SK-N-SH treated with all-trans-retinoic acid at 6 μM for 48 hours (cell line): Measurements from ENCODE around the gene PCDH17.

Source experiments
- ATAC-seq: fragments of 200-7000 bp; cut with Tn5 transposase; 3 replicates; pipeline ENCODE4 v1.9.1; 2020; ENCODE audit warnings: mild to moderate bottlenecking, moderate library complexity
- ARNTL ChIP-seq: fragments of 450-650 bp; formaldehyde crosslinking; IDR thresholded peaks from 2 replicates; pipeline ENCODE4 v1.5.0; 2020; ENCODE audit warnings: low read depth, mild to moderate bottlenecking, moderate library complexity, borderline replicate concordance
- CREB5 ChIP-seq: fragments of 250-450 bp; sonication (Bioruptor Pico); IDR thresholded peaks from 2 replicates; pipeline ENCODE4 v1.5.1; 2020; ENCODE audit warnings: low read depth, mild to moderate bottlenecking, moderate library complexity
- CSDC2 ChIP-seq: fragments of 250-450 bp; sonication (Bioruptor Pico); IDR thresholded peaks from 2 replicates; pipeline ENCODE4 v1.5.0; 2020; ENCODE audit warnings: mild to moderate bottlenecking, moderate library complexity
- ESRRG ChIP-seq: fragments of 250-450 bp; sonication (Bioruptor Pico); IDR thresholded peaks from 2 replicates; pipeline ENCODE4 v1.6.1; 2021; ENCODE audit warnings: mild to moderate bottlenecking
- ISL1 ChIP-seq: fragments of 250-450 bp; sonication (Bioruptor Pico); IDR thresholded peaks from 2 replicates; pipeline ENCODE4 v2.1.2; 2022; ENCODE audit warnings: mild to moderate bottlenecking, moderate library complexity
- OSR1 ChIP-seq: fragments of 250-450 bp; sonication (Bioruptor Pico); IDR thresholded peaks from 2 replicates; pipeline ENCODE4 v1.8.0; 2022; ENCODE audit warnings: moderate library complexity, mild to moderate bottlenecking, inconsistent platforms
- PATZ1 ChIP-seq: fragments of 250-450 bp; sonication (Bioruptor Pico); IDR thresholded peaks from 2 replicates; pipeline ENCODE4 v1.8.0; 2020; ENCODE audit warnings: mild to moderate bottlenecking, moderate library complexity, borderline replicate concordance
- POU6F1 ChIP-seq: fragments of 250-450 bp; sonication (Bioruptor Pico); IDR thresholded peaks from 2 replicates; pipeline ENCODE4 v1.8.0; 2021; ENCODE audit warnings: low read depth, mild to moderate bottlenecking, moderate library complexity, borderline replicate concordance
- PPARA ChIP-seq: fragments of 250-450 bp; sonication (Bioruptor Pico); IDR thresholded peaks from 2 replicates; pipeline ENCODE4 v1.5.0; 2020; ENCODE audit warnings: mild to moderate bottlenecking, borderline replicate concordance
- RARB ChIP-seq: fragments of 250-450 bp; sonication (Bioruptor Pico); IDR thresholded peaks from 2 replicates; pipeline ENCODE4 v1.8.0; 2021; ENCODE audit warnings: mild to moderate bottlenecking, moderate library complexity
- TCF4 ChIP-seq: fragments of 250-450 bp; sonication (Bioruptor Pico); IDR thresholded peaks from 2 replicates; pipeline ENCODE4 v1.8.0; 2021; ENCODE audit warnings: mild to moderate bottlenecking, moderate library complexity, borderline replicate concordance
- TOX ChIP-seq: fragments of 250-450 bp; sonication (Bioruptor Pico); IDR thresholded peaks from 2 replicates; pipeline ENCODE4 v1.8.0; 2021; ENCODE audit warnings: mild to moderate bottlenecking, moderate library complexity, borderline replicate concordance
- ZC3H10 ChIP-seq: fragments of 250-450 bp; sonication (Bioruptor Pico); IDR thresholded peaks from 2 replicates; pipeline ENCODE4 v1.5.1; 2021; ENCODE audit warnings: mild to moderate bottlenecking, moderate library complexity
- ZFP3 ChIP-seq: fragments of 250-450 bp; sonication (Bioruptor Pico); IDR thresholded peaks from 2 replicates; pipeline ENCODE4 v1.5.0; 2020; ENCODE audit warnings: mild to moderate bottlenecking, moderate library complexity
- ZNF70 ChIP-seq: fragments of 450-650 bp; formaldehyde crosslinking; IDR thresholded peaks from 2 replicates; pipeline ENCODE4 v1.5.0; 2020; ENCODE audit warnings: mild to moderate bottlenecking, moderate library complexity
- ZNF8 ChIP-seq: fragments of 450-650 bp; formaldehyde crosslinking; IDR thresholded peaks from 2 replicates; pipeline ENCODE4 v1.5.0; 2020; ENCODE audit warnings: mild to moderate bottlenecking, moderate library complexity
- TF ChIP-seq, protein P1 (sequence below): fragments of 250-450 bp; sonication (Bioruptor Pico); IDR thresholded peaks from 2 replicates; pipeline ENCODE4 v1.5.1; 2021; ENCODE audit warnings: mild to moderate bottlenecking, moderate library complexity
- TF ChIP-seq, protein P2 (sequence below): fragments of 250-450 bp; sonication (Bioruptor Pico); IDR thresholded peaks from 2 replicates; pipeline ENCODE4 v1.5.0; 2020; ENCODE audit warnings: mild to moderate bottlenecking, moderate library complexity

PCDH17 gene

GRCh38 chr13:57633950-57634838 is 2.6 kb downstream of the PCDH17 start (continued):
- TF ChIP-seq, protein P1, sequence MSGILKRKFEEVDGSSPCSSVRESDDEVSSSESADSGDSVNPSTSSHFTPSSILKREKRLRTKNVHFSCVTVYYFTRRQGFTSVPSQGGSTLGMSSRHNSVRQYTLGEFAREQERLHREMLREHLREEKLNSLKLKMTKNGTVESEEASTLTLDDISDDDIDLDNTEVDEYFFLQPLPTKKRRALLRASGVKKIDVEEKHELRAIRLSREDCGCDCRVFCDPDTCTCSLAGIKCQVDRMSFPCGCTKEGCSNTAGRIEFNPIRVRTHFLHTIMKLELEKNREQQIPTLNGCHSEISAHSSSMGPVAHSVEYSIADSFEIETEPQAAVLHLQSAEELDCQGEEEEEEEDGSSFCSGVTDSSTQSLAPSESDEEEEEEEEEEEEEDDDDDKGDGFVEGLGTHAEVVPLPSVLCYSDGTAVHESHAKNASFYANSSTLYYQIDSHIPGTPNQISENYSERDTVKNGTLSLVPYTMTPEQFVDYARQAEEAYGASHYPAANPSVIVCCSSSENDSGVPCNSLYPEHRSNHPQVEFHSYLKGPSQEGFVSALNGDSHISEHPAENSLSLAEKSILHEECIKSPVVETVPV (CRISPR knock-in tag), result no peak
- TF ChIP-seq TCF4 (no peak), RARB (CRISPR knock-in tag) (no peak), POU6F1 (CRISPR knock-in tag) (no peak), ZFP3 (CRISPR knock-in tag) (no peak), CSDC2 (CRISPR knock-in tag) (no peak), ISL1 (no peak)

DNA sequence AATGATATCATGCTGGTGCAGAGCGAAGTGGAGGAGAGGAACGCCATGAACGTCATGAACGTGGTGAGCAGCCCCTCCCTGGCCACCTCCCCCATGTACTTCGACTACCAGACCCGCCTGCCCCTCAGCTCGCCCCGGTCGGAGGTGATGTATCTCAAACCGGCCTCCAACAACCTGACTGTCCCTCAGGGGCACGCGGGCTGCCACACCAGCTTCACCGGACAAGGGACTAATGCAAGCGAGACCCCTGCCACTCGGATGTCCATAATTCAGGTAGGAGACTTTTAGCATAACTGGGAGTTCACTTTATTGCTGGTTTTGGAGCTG is 3.3 kb downstream of the PCDH17 start:
- TF ChIP-seq ZNF70 (no peak), CSDC2 (CRISPR knock-in tag) (no peak), ESRRG (no peak), ZNF8 (no peak), ZC3H10 (no peak), OSR1 (CRISPR knock-in tag) (no peak), TCF4 (no peak), ZFP3 (CRISPR knock-in tag) (no peak), PPARA (CRISPR knock-in tag) (no peak), PATZ1 (CRISPR knock-in tag) (no peak), RARB (CRISPR knock-in tag) (no peak), ISL1 (no peak), ARNTL (no peak)
- TF ChIP-seq, protein P1 (CRISPR knock-in tag), result no peak
- ATAC-seq, result no peak

- TF ChIP-seq OSR1 (CRISPR knock-in tag), result no peak
- ATAC-seq, result no peak
These were observed 4.1 kb downstream of the PCDH17 start for GRCh38 chr13:57635541-57636085.

- no peak for TF ChIP-seq RARB (CRISPR knock-in tag)
- TF ChIP-seq ESRRG, result no peak
- TF ChIP-seq ZC3H10, result no peak
- TF ChIP-seq OSR1 (CRISPR knock-in tag), result no peak
- no peak for ATAC-seq
These were observed 5.3 kb downstream of the PCDH17 start for GRCh38 chr13:57636816-57637215.

DNA sequence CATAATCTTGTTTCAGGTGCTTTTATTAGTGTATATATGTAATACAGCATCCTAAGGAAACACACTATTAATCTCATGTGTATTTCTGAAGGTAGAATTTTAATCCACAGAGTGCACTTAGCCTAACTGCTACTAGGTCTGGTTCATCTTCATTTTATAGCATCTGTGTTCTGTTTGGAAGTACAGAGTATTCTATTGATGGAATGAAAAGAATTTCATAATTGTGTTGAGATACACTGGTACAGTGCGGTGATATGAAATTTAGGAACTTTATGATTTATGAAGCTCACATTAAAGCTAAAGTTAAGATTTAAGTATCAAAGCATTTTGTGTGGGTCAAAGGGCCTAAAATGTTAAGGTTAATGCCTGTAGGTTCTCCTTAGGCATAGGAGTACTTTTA is 6.0 kb downstream of the PCDH17 start:
- ATAC-seq, result no peak
- TF ChIP-seq TOX (CRISPR knock-in tag), result no peak
- peak; percentile 50 for TF ChIP-seq ISL1
- TF ChIP-seq, protein P2, sequence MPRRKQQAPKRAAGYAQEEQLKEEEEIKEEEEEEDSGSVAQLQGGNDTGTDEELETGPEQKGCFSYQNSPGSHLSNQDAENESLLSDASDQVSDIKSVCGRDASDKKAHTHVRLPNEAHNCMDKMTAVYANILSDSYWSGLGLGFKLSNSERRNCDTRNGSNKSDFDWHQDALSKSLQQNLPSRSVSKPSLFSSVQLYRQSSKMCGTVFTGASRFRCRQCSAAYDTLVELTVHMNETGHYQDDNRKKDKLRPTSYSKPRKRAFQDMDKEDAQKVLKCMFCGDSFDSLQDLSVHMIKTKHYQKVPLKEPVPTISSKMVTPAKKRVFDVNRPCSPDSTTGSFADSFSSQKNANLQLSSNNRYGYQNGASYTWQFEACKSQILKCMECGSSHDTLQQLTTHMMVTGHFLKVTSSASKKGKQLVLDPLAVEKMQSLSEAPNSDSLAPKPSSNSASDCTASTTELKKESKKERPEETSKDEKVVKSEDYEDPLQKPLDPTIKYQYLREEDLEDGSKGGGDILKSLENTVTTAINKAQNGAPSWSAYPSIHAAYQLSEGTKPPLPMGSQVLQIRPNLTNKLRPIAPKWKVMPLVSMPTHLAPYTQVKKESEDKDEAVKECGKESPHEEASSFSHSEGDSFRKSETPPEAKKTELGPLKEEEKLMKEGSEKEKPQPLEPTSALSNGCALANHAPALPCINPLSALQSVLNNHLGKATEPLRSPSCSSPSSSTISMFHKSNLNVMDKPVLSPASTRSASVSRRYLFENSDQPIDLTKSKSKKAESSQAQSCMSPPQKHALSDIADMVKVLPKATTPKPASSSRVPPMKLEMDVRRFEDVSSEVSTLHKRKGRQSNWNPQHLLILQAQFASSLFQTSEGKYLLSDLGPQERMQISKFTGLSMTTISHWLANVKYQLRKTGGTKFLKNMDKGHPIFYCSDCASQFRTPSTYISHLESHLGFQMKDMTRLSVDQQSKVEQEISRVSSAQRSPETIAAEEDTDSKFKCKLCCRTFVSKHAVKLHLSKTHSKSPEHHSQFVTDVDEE, result no peak
- TF ChIP-seq ZC3H10, result no peak
- no peak for TF ChIP-seq CREB5
- no peak for TF ChIP-seq ZNF70
- TF ChIP-seq POU6F1 (CRISPR knock-in tag), result no peak
